ENCODE measurements around the gene TLDC2. TPM values are rescaled to one million over a fixed set of nuclear protein-coding genes. Genes with fewer than 3 reads are reported as not detected.

TLDC2 gene
- total RNA-seq, 1 experiment from 2014 or later, result 0.32 TPM

- Histone ChIP-seq H3K9me3 (ENCODE audit: control insufficient read depth in 1 of 2, insufficient read depth in 1 of 2, low read depth in 1 of 2, low read length in 2 of 2) (no peaks in the 10 kb centered on the region), H3K27me3 (ENCODE audit: insufficient read depth, low read length) (no peaks in the 10 kb centered on the region), H3K4me2 (ENCODE audit: low read length) (no peak overlapping the region), H2AFZ (ENCODE audit: low read depth, low read length, poor library complexity, severe bottlenecking) (no peak overlapping the region), H3K36me3 (ENCODE audit: control insufficient read depth in 1 of 2, insufficient read depth in 2 of 2, low read length in 2 of 2) (no peaks in the 10 kb centered on the region), H3K27ac (ENCODE audit: low read depth, low read length) (no peak overlapping the region), H3K9ac (ENCODE audit: low read length) (no peak overlapping the region), H3K4me1 (ENCODE audit: control insufficient read depth in 1 of 2, insufficient read depth in 2 of 2, low read length in 2 of 2) (peaks cover 0 to under 1% of the 10 kb centered on the region in 2 experiments; a peak in 1 of 4 replicates), H3K9me2 (ENCODE audit: insufficient read depth) (no peaks in the 10 kb centered on the region), H4K20me1 (ENCODE audit: insufficient read depth) (no peaks in the 10 kb centered on the region), H3K4me3 (replicated peaks in 1 of 2; ENCODE audit: low read depth in 1 of 2, low read length in 2 of 2) (no peak overlapping the region), H3K79me2 (ENCODE audit: insufficient read depth, low read length) (no peaks in the 10 kb centered on the region)
- DNase-seq (ENCODE audit: low read depth, low spot score) (no peak), ATAC-seq (no peak)
- ChIA-PET CTCF (no interaction called here), RAD21 (ENCODE audit: low non-redundant PET in 1 of 2, low total read pairs in 2 of 2, uncharacterized antibody in 2 of 2, unreplicated experiment in 2 of 2) (no interaction called here), POLR2A (no interaction called here)
- BruUV-seq (replicated peaks), result no TSS peak
- TF ChIP-seq SIN3A (IDR thresholded peaks at IDR 0.05; ENCODE audit: low read depth) (no peak), EZH2phosphoT487 (IDR thresholded peaks at IDR 0.05; ENCODE audit: borderline replicate concordance) (no peak), EZH2 (IDR thresholded peaks at IDR 0.05) (no peak), SP1 (IDR thresholded peaks at IDR 0.05; ENCODE audit: low read depth) (no peak), ZFX (IDR thresholded peaks at IDR 0.05) (no peak), FOSL1 (IDR thresholded peaks at IDR 0.05; ENCODE audit: low read depth) (no peak), SRF (IDR thresholded peaks at IDR 0.05; ENCODE audit: low read depth) (no peak), RAD21 (IDR thresholded peaks at IDR 0.05; ENCODE audit: low read depth) (no peak), POLR2AphosphoS5 (IDR thresholded peaks at IDR 0.05; ENCODE audit: low read depth, low read length) (no peak), ATF3 (IDR thresholded peaks at IDR 0.05) (no peak), POLR2A (IDR thresholded peaks at IDR 0.05; ENCODE audit: borderline replicate concordance, extremely low read depth, insufficient read depth, insufficient read length) (no peak), CEBPB (IDR thresholded peaks at IDR 0.05; ENCODE audit: low read depth) (no peak), YY1 (IDR thresholded peaks at IDR 0.05; ENCODE audit: extremely low read depth, insufficient replicate concordance, low read depth, low read length) (no peak)
- TF ChIP-seq, protein P1, sequence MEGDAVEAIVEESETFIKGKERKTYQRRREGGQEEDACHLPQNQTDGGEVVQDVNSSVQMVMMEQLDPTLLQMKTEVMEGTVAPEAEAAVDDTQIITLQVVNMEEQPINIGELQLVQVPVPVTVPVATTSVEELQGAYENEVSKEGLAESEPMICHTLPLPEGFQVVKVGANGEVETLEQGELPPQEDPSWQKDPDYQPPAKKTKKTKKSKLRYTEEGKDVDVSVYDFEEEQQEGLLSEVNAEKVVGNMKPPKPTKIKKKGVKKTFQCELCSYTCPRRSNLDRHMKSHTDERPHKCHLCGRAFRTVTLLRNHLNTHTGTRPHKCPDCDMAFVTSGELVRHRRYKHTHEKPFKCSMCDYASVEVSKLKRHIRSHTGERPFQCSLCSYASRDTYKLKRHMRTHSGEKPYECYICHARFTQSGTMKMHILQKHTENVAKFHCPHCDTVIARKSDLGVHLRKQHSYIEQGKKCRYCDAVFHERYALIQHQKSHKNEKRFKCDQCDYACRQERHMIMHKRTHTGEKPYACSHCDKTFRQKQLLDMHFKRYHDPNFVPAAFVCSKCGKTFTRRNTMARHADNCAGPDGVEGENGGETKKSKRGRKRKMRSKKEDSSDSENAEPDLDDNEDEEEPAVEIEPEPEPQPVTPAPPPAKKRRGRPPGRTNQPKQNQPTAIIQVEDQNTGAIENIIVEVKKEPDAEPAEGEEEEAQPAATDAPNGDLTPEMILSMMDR (IDR thresholded peaks at IDR 0.05 in 2 of 3, conservative IDR thresholded peaks at IDR 0.05 in 1 of 3; ENCODE audit: borderline replicate concordance in 1 of 3, insufficient read depth in 1 of 3, low read depth in 2 of 3, low read length in 2 of 3), result no peak
- TF ChIP-seq, protein P2, sequence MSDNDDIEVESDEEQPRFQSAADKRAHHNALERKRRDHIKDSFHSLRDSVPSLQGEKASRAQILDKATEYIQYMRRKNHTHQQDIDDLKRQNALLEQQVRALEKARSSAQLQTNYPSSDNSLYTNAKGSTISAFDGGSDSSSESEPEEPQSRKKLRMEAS (IDR thresholded peaks at IDR 0.05), result no peak
- intact Hi-C loops (cut with micrococcal nuclease), result no loop called here
Measured at GRCh38 chr20:36895036-36895435, 19.1 kb downstream of the TLDC2 start.
